SU-DHL-6 (cell line): ENCODE measurements around the gene ATXN2.

Source experiments
- H2AFZ ChIP-seq: fragments of 200-600 bp; sonication (generic); 2 replicates; pipeline ENCODE4 v1.6.1; 2014; ENCODE audit warnings: low read depth, mild to moderate bottlenecking, moderate library complexity, mixed read lengths, antibody characterized with exemption, low read length; ENCODE audit not compliant: severe bottlenecking
- H3F3A ChIP-seq: fragments of 200-600 bp; shearing (Covaris generic); 2 replicates; pipeline ENCODE4 v1.6.0; 2016; ENCODE audit warnings: antibody characterized with exemption, mild to moderate bottlenecking; ENCODE audit not compliant: insufficient read depth
- H3K27ac ChIP-seq: fragments of 200-600 bp; sonication (generic); 2 replicates; pipeline ENCODE4 v1.5.1; 2016; ENCODE audit warnings: low read depth, mild to moderate bottlenecking, low read length, moderate library complexity, mixed read lengths
- H3K27me3 ChIP-seq: fragments of 200-600 bp; sonication (generic), shearing (Covaris generic); 2 replicates; pipeline ENCODE4 v1.6.0; 2014; ENCODE audit warnings: mild to moderate bottlenecking, low read length
- H3K36me3 ChIP-seq: fragments of 200-600 bp; sonication (generic); 2 replicates; pipeline ENCODE4 v1.6.1; 2014; ENCODE audit warnings: mild to moderate bottlenecking, low read length, mixed read lengths
- H3K4me2 ChIP-seq: fragments of 300-600, 200-600 bp; shearing (Covaris generic), sonication (generic); 2 replicates; pipeline ENCODE4 v1.6.0; 2014; ENCODE audit warnings: low read length, low read depth, mild to moderate bottlenecking; ENCODE audit not compliant: poor library complexity, severe bottlenecking
- H3K4me3 ChIP-seq: fragments of 200-600 bp; sonication (generic); 2 replicates; pipeline ENCODE4 v1.5.1; 2014; ENCODE audit warnings: antibody characterized with exemption, low read length, mild to moderate bottlenecking, mixed read lengths; ENCODE audit not compliant: insufficient read depth, poor library complexity, severe bottlenecking
- H3K79me2 ChIP-seq: fragments of 200-600 bp; sonication (generic); 2 replicates; pipeline ENCODE4 v1.6.1; 2014; ENCODE audit warnings: mild to moderate bottlenecking, low read length, moderate library complexity; ENCODE audit not compliant: insufficient read depth
- H3K9ac ChIP-seq: fragments of 200-600 bp; sonication (generic); 2 replicates; pipeline ENCODE4 v1.7.0; 2014; ENCODE audit warnings: mild to moderate bottlenecking, low read length
- H3K9me2 ChIP-seq: fragments of 200-600 bp; sonication (generic); replicated peaks from 2 replicates; pipeline ENCODE4 v1.6.1; 2014; ENCODE audit warnings: low read length; ENCODE audit not compliant: insufficient read depth
- H3K9me3 ChIP-seq: fragments of 200-600 bp; sonication (generic); 2 replicates; pipeline ENCODE4 v1.6.1; 2014; ENCODE audit warnings: low read length, mixed read lengths; ENCODE audit not compliant: insufficient read depth
- H4K20me1 ChIP-seq: fragments of 200-600 bp; sonication (generic); 2 replicates; pipeline ENCODE4 v1.6.1; 2014; ENCODE audit warnings: low read depth, mild to moderate bottlenecking, antibody characterized with exemption, low read length, moderate library complexity, mixed read lengths
- CTCF ChIP-seq: fragments of 200-600 bp; sonication (generic); IDR thresholded peaks from one replicate; pipeline ENCODE4 v1.5.1; 2017; ENCODE audit warnings: antibody characterized with exemption, mild to moderate bottlenecking, low read length, moderate library complexity; ENCODE audit not compliant: insufficient read depth, poor library complexity, severe bottlenecking
- EZH2phosphoT487 ChIP-seq: fragments of 200-600 bp; sonication (generic), shearing (Covaris generic); conservative IDR thresholded peaks from 2 replicates; pipeline ENCODE4 v1.6.1; 2018; ENCODE audit warnings: mild to moderate bottlenecking, antibody characterized with exemption, low read length, moderate library complexity, mixed read lengths

Gene ATXN2

GRCh38 chr12:111580119-111580425 lies 19.0 kb downstream of the ATXN2 start:
- H3K4me2 ChIP-seq = no peak overlapping the region
- H2AFZ ChIP-seq = no peak overlapping the region
- H4K20me1 ChIP-seq = peaks cover 5% of the 10 kb centered on the region; the same call in 1 of the 2 replicates
- no peak overlapping the region for H3K4me3 ChIP-seq
- no peak overlapping the region for H3K27ac ChIP-seq
- peaks cover 94% of the 10 kb centered on the region for H3K79me2 ChIP-seq
- no peaks in the 10 kb centered on the region for H3F3A ChIP-seq
- H3K27me3 ChIP-seq = no peaks in the 10 kb centered on the region
- no peaks in the 10 kb centered on the region for H3K36me3 ChIP-seq
- TF ChIP-seq EZH2phosphoT487 = no peak
- no peak for TF ChIP-seq CTCF
- no peak overlapping the region for H3K9ac ChIP-seq
- H3K9me3 ChIP-seq = no peaks in the 10 kb centered on the region
- H3K9me2 ChIP-seq = no peaks in the 10 kb centered on the region

- Histone ChIP-seq H3K27me3 (no peaks in the 10 kb centered on the region), H3K9me2 (no peaks in the 10 kb centered on the region), H4K20me1 (peaks cover 9% of the 10 kb centered on the region; the same call in 1 of the 2 replicates), H2AFZ (no peak overlapping the region), H3K4me3 (no peak overlapping the region), H3K4me2 (no peak overlapping the region), H3K79me2 (peaks cover 92% of the 10 kb centered on the region), H3K36me3 (no peaks in the 10 kb centered on the region), H3K27ac (no peak overlapping the region), H3K9me3 (no peaks in the 10 kb centered on the region), H3K9ac (no peak overlapping the region), H3F3A (no peaks in the 10 kb centered on the region)
- no peak for TF ChIP-seq EZH2phosphoT487
- TF ChIP-seq CTCF = no peak
Measured at GRCh38 chr12:111578971-111579340, 20.2 kb downstream of the ATXN2 start.

GRCh38 chr12:111578276-111578970 lies 20.7 kb downstream of the ATXN2 start:
- Histone ChIP-seq H3K27me3 (no peaks in the 10 kb centered on the region), H3K36me3 (no peaks in the 10 kb centered on the region), H3F3A (no peaks in the 10 kb centered on the region), H3K9ac (no peak overlapping the region), H3K9me2 (no peaks in the 10 kb centered on the region), H3K79me2 (peaks cover 89% of the 10 kb centered on the region), H4K20me1 (peaks cover 12% of the 10 kb centered on the region; the same call in 1 of the 2 replicates), H3K27ac (no peak overlapping the region), H3K4me3 (no peak overlapping the region), H2AFZ (no peak overlapping the region), H3K4me2 (no peak overlapping the region), H3K9me3 (no peaks in the 10 kb centered on the region)
- TF ChIP-seq CTCF = no peak
- no peak for TF ChIP-seq EZH2phosphoT487
